Measurements from ENCODE around the gene TXNDC2.

TXNDC2 gene

GRCh38 chr18:9885170-9886004, at the start of gene TXNDC2:
Gene TXNDC2 (plus strand): TSS chr18:9885973. CDS start chr18:9886681, 708 bp downstream.
- H3K27ac ChIP-seq (ENCODE audit: low read length): no peak within 1 kb of the TSS
- H3K4me3 ChIP-seq (ENCODE audit: low read depth in 1 of 2, low read length in 2 of 2): no peak within 1 kb of the TSS
- H3K4me1 ChIP-seq (ENCODE audit: control insufficient read depth in 1 of 2, insufficient read depth in 2 of 2, low read length in 2 of 2): no peaks in the 10 kb centered on the region
- no peaks in the 10 kb centered on the region for H3K27me3 ChIP-seq (ENCODE audit: low read depth, low read length)
- no peaks in the 10 kb centered on the region for H3K36me3 ChIP-seq (ENCODE audit: control insufficient read depth in 1 of 2, insufficient read depth in 2 of 2, low read length in 2 of 2)
- no peaks in the 10 kb centered on the region for H3K9me3 ChIP-seq (ENCODE audit: control insufficient read depth in 1 of 2, low read length in 2 of 2)

- H3K27ac ChIP-seq (ENCODE audit: low read length): peak overlapping the region; percentile 58
- no peaks in the 10 kb centered on the region for H3K27me3 ChIP-seq (ENCODE audit: low read depth, low read length)
- H3K4me3 ChIP-seq (ENCODE audit: low read depth in 1 of 2, low read length in 2 of 2): no peak overlapping the region
- peaks cover 0 to 20% of the 10 kb centered on the region in 2 donors for H3K4me1 ChIP-seq (ENCODE audit: control insufficient read depth in 1 of 2, insufficient read depth in 2 of 2, low read length in 2 of 2)
- no peaks in the 10 kb centered on the region for H3K9me3 ChIP-seq (ENCODE audit: control insufficient read depth in 1 of 2, low read length in 2 of 2)
- no peaks in the 10 kb centered on the region for H3K36me3 ChIP-seq (ENCODE audit: control insufficient read depth in 1 of 2, insufficient read depth in 2 of 2, low read length in 2 of 2)
Observed at GRCh38 chr18:9838144-9838877, 47.5 kb upstream of the TXNDC2 start.

GRCh38 chr18:9839211-9839610, 46.6 kb upstream of the TXNDC2 start:
- Histone ChIP-seq H3K9me3 (ENCODE audit: control insufficient read depth in 1 of 2, low read length in 2 of 2) (no peaks in the 10 kb centered on the region), H3K36me3 (ENCODE audit: control insufficient read depth in 1 of 2, insufficient read depth in 2 of 2, low read length in 2 of 2) (no peaks in the 10 kb centered on the region), H3K4me1 (ENCODE audit: control insufficient read depth in 1 of 2, insufficient read depth in 2 of 2, low read length in 2 of 2) (peaks cover 0 to 25% of the 10 kb centered on the region in 2 donors), H3K4me3 (ENCODE audit: low read depth in 1 of 2, low read length in 2 of 2) (no peak overlapping the region), H3K27me3 (ENCODE audit: low read depth, low read length) (no peaks in the 10 kb centered on the region), H3K27ac (ENCODE audit: low read length) (peak overlapping the region; percentile 58)

- Histone ChIP-seq H3K36me3 (ENCODE audit: control insufficient read depth in 1 of 2, insufficient read depth in 2 of 2, low read length in 2 of 2) (no peaks in the 10 kb centered on the region), H3K9me3 (ENCODE audit: control insufficient read depth in 1 of 2, low read length in 2 of 2) (no peaks in the 10 kb centered on the region), H3K4me3 (ENCODE audit: low read depth in 1 of 2, low read length in 2 of 2) (no peak overlapping the region), H3K4me1 (ENCODE audit: control insufficient read depth in 1 of 2, insufficient read depth in 2 of 2, low read length in 2 of 2) (peaks cover 0 to 25% of the 10 kb centered on the region in 2 donors), H3K27ac (ENCODE audit: low read length) (no peak overlapping the region), H3K27me3 (ENCODE audit: low read depth, low read length) (no peaks in the 10 kb centered on the region)
Observed at GRCh38 chr18:9839853-9840252, 45.9 kb upstream of the TXNDC2 start.

GRCh38 chr18:9841752-9842151, 44.0 kb upstream of the TXNDC2 start:
- Histone ChIP-seq H3K4me3 (ENCODE audit: low read depth in 1 of 2, low read length in 2 of 2) (no peak overlapping the region), H3K27ac (ENCODE audit: low read length) (no peak overlapping the region), H3K4me1 (ENCODE audit: control insufficient read depth in 1 of 2, insufficient read depth in 2 of 2, low read length in 2 of 2) (peaks cover 0 to 30% of the 10 kb centered on the region in 2 donors), H3K36me3 (ENCODE audit: control insufficient read depth in 1 of 2, insufficient read depth in 2 of 2, low read length in 2 of 2) (no peaks in the 10 kb centered on the region), H3K27me3 (ENCODE audit: low read depth, low read length) (no peaks in the 10 kb centered on the region), H3K9me3 (ENCODE audit: control insufficient read depth in 1 of 2, low read length in 2 of 2) (no peaks in the 10 kb centered on the region)

GRCh38 chr18:9842448-9842847, 43.3 kb upstream of the TXNDC2 start:
- Histone ChIP-seq H3K27me3 (ENCODE audit: low read depth, low read length) (no peaks in the 10 kb centered on the region), H3K4me1 (ENCODE audit: control insufficient read depth in 1 of 2, insufficient read depth in 2 of 2, low read length in 2 of 2) (peaks cover 0 to 30% of the 10 kb centered on the region in 2 donors), H3K9me3 (ENCODE audit: control insufficient read depth in 1 of 2, low read length in 2 of 2) (no peaks in the 10 kb centered on the region), H3K4me3 (ENCODE audit: low read depth in 1 of 2, low read length in 2 of 2) (no peak overlapping the region), H3K36me3 (ENCODE audit: control insufficient read depth in 1 of 2, insufficient read depth in 2 of 2, low read length in 2 of 2) (no peaks in the 10 kb centered on the region), H3K27ac (ENCODE audit: low read length) (no peak overlapping the region)

GRCh38 chr18:9845256-9845655, 40.5 kb upstream of the TXNDC2 start:
- Histone ChIP-seq H3K9me3 (ENCODE audit: control insufficient read depth in 1 of 2, low read length in 2 of 2) (no peaks in the 10 kb centered on the region), H3K4me3 (ENCODE audit: low read depth in 1 of 2, low read length in 2 of 2) (no peak overlapping the region), H3K36me3 (ENCODE audit: control insufficient read depth in 1 of 2, insufficient read depth in 2 of 2, low read length in 2 of 2) (no peaks in the 10 kb centered on the region), H3K27me3 (ENCODE audit: low read depth, low read length) (no peaks in the 10 kb centered on the region), H3K27ac (ENCODE audit: low read length) (no peak overlapping the region), H3K4me1 (ENCODE audit: control insufficient read depth in 1 of 2, insufficient read depth in 2 of 2, low read length in 2 of 2) (peaks cover 0 to 12% of the 10 kb centered on the region in 2 donors)

- Histone ChIP-seq H3K4me1 (ENCODE audit: control insufficient read depth in 1 of 2, insufficient read depth in 2 of 2, low read length in 2 of 2) (peaks cover 0 to 12% of the 10 kb centered on the region in 2 donors), H3K36me3 (ENCODE audit: control insufficient read depth in 1 of 2, insufficient read depth in 2 of 2, low read length in 2 of 2) (no peaks in the 10 kb centered on the region), H3K27ac (ENCODE audit: low read length) (no peak overlapping the region), H3K9me3 (ENCODE audit: control insufficient read depth in 1 of 2, low read length in 2 of 2) (no peaks in the 10 kb centered on the region), H3K4me3 (ENCODE audit: low read depth in 1 of 2, low read length in 2 of 2) (peak overlapping the region in 1 of 2 donors; percentile 9), H3K27me3 (ENCODE audit: low read depth, low read length) (no peaks in the 10 kb centered on the region)
Observed at GRCh38 chr18:9846162-9846925, 39.4 kb upstream of the TXNDC2 start.

- no peaks in the 10 kb centered on the region for H3K36me3 ChIP-seq (ENCODE audit: control insufficient read depth in 1 of 2, insufficient read depth in 2 of 2, low read length in 2 of 2)
- H3K4me1 ChIP-seq (ENCODE audit: control insufficient read depth in 1 of 2, insufficient read depth in 2 of 2, low read length in 2 of 2): peaks cover 0 to 10% of the 10 kb centered on the region in 2 donors
- H3K27ac ChIP-seq (ENCODE audit: low read length): no peak overlapping the region
- H3K27me3 ChIP-seq (ENCODE audit: low read depth, low read length): no peaks in the 10 kb centered on the region
- H3K9me3 ChIP-seq (ENCODE audit: control insufficient read depth in 1 of 2, low read length in 2 of 2): no peaks in the 10 kb centered on the region
- no peak overlapping the region for H3K4me3 ChIP-seq (ENCODE audit: low read depth in 1 of 2, low read length in 2 of 2)
Observed at GRCh38 chr18:9848170-9848879, 37.4 kb upstream of the TXNDC2 start.

GRCh38 chr18:9849407-9850283, 36.1 kb upstream of the TXNDC2 start:
- Histone ChIP-seq H3K4me3 (ENCODE audit: low read depth in 1 of 2, low read length in 2 of 2) (no peak overlapping the region), H3K36me3 (ENCODE audit: control insufficient read depth in 1 of 2, insufficient read depth in 2 of 2, low read length in 2 of 2) (no peaks in the 10 kb centered on the region), H3K27me3 (ENCODE audit: low read depth, low read length) (no peaks in the 10 kb centered on the region), H3K9me3 (ENCODE audit: control insufficient read depth in 1 of 2, low read length in 2 of 2) (no peaks in the 10 kb centered on the region), H3K4me1 (ENCODE audit: control insufficient read depth in 1 of 2, insufficient read depth in 2 of 2, low read length in 2 of 2) (peaks cover 0 to 6% of the 10 kb centered on the region in 2 donors), H3K27ac (ENCODE audit: low read length) (no peak overlapping the region)

All from muscle layer of duodenum (tissue), 2 donors.